HepG2 (cell line): ENCODE results near the gene PRDX3. TPM values are rescaled to one million over a fixed set of nuclear protein-coding genes. Genes with fewer than 3 reads are reported as not detected.

Experiments used
- HNRNPLL ChIP-seq: fragments of 200-400 bp; formaldehyde crosslinking; IDR thresholded peaks from 2 replicates; pipeline ENCODE4 v1.6.1; 2017; ENCODE audit warnings: mild to moderate bottlenecking, low read depth, low read length; ENCODE audit not compliant: poor library complexity, severe bottlenecking
- MIER3 ChIP-seq: IDR thresholded peaks from 2 replicates; pipeline ENCODE4 v1.6.1; 2016; ENCODE audit warnings: missing compliant biosample characterization, borderline replicate concordance
- PAWR ChIP-seq: sonication (generic); formaldehyde crosslinking; IDR thresholded peaks from 2 replicates; pipeline ENCODE4 v1.4.0; 2020; ENCODE audit warnings: missing genetic modification reagents, mild to moderate bottlenecking, borderline replicate concordance
- POLR2AphosphoS5 ChIP-seq: IDR thresholded peaks from 2 replicates; pipeline ENCODE4 v1.6.1; 2012; ENCODE audit warnings: low read depth, low read length
- SMYD3 ChIP-seq: sonication (generic); formaldehyde crosslinking; IDR thresholded peaks from 2 replicates; pipeline ENCODE4 v1.8.1; 2023; ENCODE audit warnings: mild to moderate bottlenecking, missing genetic modification reagents
- SRSF1 ChIP-seq: fragments of 200-400 bp; formaldehyde crosslinking; optimal IDR thresholded peaks from 2 replicates; pipeline ENCODE3; 2017; ENCODE audit warnings: mild to moderate bottlenecking, low read depth, low read length, moderate library complexity
- ZNF136 ChIP-seq: sonication (generic); formaldehyde crosslinking; IDR thresholded peaks from 2 replicates; pipeline ENCODE4 v1.8.1; 2022; ENCODE audit warnings: low read depth, mild to moderate bottlenecking, moderate library complexity, missing genetic modification reagents
- ZNF468 ChIP-seq: sonication (generic); formaldehyde crosslinking; IDR thresholded peaks from 2 replicates; pipeline ENCODE4 v1.8.0; 2022; ENCODE audit warnings: mild to moderate bottlenecking, moderate library complexity, missing genetic modification reagents
- ZNF839 ChIP-seq: sonication (generic); formaldehyde crosslinking; IDR thresholded peaks from 2 replicates; pipeline ENCODE4 v1.4.0; 2020; ENCODE audit warnings: missing genetic modification reagents, mild to moderate bottlenecking, borderline replicate concordance
- polyA plus RNA-seq, 8 experiments: library from polyadenylated mRNA; depleted of rRNA in 3 of 8; stranded (reverse) in 7 of 8; unstranded in 1 of 8; fragments of >200 nt; fragmentation: Illumina TruSeq in 4 of 8; extraction: Trizol in 4 of 8; gene quantifications; 2 replicates each; pipeline versions ENCODE4 v1.2.1 to v1.2.3, GENCODE V29; 2011 to 2016; ENCODE audit warnings: low read depth in 4 of 8, missing spikeins in 1 of 8, mixed read lengths in 1 of 8; ENCODE audit not compliant: insufficient read depth in 1 of 8
- total RNA-seq, 5 experiments: library from RNA; depleted of rRNA; stranded (reverse); fragments of >200 nt; fragmentation: Illumina TruSeq; extraction: Trizol; gene quantifications; 2 replicates each; pipeline ENCODE4 v1.2.3, GENCODE V29; 2016; ENCODE audit warnings: low read depth in 1 of 5
- TF ChIP-seq, protein P1 (sequence below): sonication (generic); formaldehyde crosslinking; IDR thresholded peaks from 2 replicates; pipeline ENCODE4 v1.4.0; 2020; ENCODE audit warnings: mild to moderate bottlenecking, missing genetic modification reagents
- TF ChIP-seq, protein P2 (sequence below): sonication (generic); formaldehyde crosslinking; IDR thresholded peaks from 2 replicates; pipeline ENCODE4 v1.4.0; 2020; ENCODE audit warnings: missing genetic modification reagents
- TF ChIP-seq, protein P3 (sequence below): sonication (generic); formaldehyde crosslinking; IDR thresholded peaks from 2 replicates; pipeline ENCODE4 v1.5.1; 2020; ENCODE audit warnings: mild to moderate bottlenecking, missing genetic modification reagents, moderate library complexity

The PRDX3 gene
- total and polyA plus RNA-seq, 2 of the 13 experiments (the other 11 are each of a cell fraction or from before 2014, with no cell fraction given): 407 to 565 TPM

DNA sequence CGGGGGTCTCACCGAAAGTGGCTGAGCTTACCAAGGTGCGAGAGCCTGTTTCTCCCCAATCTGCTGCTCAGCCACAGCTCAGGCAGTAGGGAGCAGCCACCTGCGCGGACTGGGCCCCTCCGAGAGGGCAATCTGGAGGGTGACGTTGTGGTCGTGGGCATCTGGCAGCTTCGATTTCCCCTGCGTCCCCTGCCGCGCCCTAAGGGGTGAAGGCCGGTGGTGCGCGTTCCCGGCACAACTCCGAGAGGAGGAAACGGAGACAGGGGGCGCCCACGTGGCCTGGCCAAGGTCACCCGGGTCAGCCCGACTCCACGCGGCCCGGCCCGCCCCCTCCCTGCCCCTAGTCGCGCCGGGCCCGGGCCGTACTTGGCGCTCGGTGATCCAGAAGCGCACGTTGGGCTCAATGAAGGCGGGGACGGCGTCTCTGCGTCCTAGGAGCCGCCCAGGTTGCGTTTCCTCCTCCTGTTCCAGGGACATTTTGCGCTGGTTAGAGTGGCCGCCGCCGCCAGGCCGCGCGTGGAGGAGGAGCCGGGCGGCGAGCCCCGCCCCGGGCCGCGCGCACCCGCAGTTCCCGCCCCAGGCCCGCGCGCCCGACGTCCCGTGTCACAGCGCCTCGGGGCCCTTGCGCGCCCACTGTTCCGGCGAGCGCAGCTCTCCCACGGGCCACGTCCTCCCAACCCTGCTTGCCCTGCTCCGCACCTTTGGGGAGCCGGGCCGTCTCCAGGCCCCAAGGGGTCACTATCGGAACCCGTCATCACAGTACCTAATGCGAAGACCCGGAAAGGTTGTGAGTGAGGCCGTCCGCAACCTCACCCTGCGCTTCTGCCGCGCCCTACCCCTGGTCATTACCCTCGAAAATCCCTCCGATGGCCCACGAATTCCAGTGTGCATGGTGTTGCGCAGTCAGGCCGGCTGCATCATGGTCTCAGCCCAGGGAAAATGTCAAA lies 13.2 kb downstream of the PRDX3 start, which contains the start of gene SFXN4 (continued):
- TF ChIP-seq MIER3 (peak; percentile 63; the same call in 1 of the 2 replicates), HNRNPLL (peak; percentile 81), SRSF1 (no peak), ZNF136 (CRISPR knock-in tag) (no peak), ZNF468 (0 out of 2 replicates have a peak, but pooled peaks have one; percentile 10), POLR2AphosphoS5 (peak; percentile 79), PAWR (CRISPR knock-in tag) (no peak), ZNF839 (CRISPR knock-in tag) (peak; percentile 48; the same call in 1 of the 2 replicates), SMYD3 (no peak)
- TF ChIP-seq, protein P1, sequence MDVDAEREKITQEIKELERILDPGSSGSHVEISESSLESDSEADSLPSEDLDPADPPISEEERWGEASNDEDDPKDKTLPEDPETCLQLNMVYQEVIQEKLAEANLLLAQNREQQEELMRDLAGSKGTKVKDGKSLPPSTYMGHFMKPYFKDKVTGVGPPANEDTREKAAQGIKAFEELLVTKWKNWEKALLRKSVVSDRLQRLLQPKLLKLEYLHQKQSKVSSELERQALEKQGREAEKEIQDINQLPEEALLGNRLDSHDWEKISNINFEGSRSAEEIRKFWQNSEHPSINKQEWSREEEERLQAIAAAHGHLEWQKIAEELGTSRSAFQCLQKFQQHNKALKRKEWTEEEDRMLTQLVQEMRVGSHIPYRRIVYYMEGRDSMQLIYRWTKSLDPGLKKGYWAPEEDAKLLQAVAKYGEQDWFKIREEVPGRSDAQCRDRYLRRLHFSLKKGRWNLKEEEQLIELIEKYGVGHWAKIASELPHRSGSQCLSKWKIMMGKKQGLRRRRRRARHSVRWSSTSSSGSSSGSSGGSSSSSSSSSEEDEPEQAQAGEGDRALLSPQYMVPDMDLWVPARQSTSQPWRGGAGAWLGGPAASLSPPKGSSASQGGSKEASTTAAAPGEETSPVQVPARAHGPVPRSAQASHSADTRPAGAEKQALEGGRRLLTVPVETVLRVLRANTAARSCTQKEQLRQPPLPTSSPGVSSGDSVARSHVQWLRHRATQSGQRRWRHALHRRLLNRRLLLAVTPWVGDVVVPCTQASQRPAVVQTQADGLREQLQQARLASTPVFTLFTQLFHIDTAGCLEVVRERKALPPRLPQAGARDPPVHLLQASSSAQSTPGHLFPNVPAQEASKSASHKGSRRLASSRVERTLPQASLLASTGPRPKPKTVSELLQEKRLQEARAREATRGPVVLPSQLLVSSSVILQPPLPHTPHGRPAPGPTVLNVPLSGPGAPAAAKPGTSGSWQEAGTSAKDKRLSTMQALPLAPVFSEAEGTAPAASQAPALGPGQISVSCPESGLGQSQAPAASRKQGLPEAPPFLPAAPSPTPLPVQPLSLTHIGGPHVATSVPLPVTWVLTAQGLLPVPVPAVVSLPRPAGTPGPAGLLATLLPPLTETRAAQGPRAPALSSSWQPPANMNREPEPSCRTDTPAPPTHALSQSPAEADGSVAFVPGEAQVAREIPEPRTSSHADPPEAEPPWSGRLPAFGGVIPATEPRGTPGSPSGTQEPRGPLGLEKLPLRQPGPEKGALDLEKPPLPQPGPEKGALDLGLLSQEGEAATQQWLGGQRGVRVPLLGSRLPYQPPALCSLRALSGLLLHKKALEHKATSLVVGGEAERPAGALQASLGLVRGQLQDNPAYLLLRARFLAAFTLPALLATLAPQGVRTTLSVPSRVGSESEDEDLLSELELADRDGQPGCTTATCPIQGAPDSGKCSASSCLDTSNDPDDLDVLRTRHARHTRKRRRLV (CRISPR knock-in tag): 0 out of 2 replicates have a peak, but pooled peaks have one; percentile 41
- TF ChIP-seq, protein P2, sequence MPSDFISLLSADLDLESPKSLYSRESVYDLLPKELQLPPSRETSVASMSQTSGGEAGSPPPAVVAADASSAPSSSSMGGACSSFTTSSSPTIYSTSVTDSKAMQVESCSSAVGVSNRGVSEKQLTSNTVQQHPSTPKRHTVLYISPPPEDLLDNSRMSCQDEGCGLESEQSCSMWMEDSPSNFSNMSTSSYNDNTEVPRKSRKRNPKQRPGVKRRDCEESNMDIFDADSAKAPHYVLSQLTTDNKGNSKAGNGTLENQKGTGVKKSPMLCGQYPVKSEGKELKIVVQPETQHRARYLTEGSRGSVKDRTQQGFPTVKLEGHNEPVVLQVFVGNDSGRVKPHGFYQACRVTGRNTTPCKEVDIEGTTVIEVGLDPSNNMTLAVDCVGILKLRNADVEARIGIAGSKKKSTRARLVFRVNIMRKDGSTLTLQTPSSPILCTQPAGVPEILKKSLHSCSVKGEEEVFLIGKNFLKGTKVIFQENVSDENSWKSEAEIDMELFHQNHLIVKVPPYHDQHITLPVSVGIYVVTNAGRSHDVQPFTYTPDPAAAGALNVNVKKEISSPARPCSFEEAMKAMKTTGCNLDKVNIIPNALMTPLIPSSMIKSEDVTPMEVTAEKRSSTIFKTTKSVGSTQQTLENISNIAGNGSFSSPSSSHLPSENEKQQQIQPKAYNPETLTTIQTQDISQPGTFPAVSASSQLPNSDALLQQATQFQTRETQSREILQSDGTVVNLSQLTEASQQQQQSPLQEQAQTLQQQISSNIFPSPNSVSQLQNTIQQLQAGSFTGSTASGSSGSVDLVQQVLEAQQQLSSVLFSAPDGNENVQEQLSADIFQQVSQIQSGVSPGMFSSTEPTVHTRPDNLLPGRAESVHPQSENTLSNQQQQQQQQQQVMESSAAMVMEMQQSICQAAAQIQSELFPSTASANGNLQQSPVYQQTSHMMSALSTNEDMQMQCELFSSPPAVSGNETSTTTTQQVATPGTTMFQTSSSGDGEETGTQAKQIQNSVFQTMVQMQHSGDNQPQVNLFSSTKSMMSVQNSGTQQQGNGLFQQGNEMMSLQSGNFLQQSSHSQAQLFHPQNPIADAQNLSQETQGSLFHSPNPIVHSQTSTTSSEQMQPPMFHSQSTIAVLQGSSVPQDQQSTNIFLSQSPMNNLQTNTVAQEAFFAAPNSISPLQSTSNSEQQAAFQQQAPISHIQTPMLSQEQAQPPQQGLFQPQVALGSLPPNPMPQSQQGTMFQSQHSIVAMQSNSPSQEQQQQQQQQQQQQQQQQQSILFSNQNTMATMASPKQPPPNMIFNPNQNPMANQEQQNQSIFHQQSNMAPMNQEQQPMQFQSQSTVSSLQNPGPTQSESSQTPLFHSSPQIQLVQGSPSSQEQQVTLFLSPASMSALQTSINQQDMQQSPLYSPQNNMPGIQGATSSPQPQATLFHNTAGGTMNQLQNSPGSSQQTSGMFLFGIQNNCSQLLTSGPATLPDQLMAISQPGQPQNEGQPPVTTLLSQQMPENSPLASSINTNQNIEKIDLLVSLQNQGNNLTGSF (CRISPR knock-in tag): peak; percentile 41; the same call in 1 of the 2 replicates
- TF ChIP-seq, protein P3, sequence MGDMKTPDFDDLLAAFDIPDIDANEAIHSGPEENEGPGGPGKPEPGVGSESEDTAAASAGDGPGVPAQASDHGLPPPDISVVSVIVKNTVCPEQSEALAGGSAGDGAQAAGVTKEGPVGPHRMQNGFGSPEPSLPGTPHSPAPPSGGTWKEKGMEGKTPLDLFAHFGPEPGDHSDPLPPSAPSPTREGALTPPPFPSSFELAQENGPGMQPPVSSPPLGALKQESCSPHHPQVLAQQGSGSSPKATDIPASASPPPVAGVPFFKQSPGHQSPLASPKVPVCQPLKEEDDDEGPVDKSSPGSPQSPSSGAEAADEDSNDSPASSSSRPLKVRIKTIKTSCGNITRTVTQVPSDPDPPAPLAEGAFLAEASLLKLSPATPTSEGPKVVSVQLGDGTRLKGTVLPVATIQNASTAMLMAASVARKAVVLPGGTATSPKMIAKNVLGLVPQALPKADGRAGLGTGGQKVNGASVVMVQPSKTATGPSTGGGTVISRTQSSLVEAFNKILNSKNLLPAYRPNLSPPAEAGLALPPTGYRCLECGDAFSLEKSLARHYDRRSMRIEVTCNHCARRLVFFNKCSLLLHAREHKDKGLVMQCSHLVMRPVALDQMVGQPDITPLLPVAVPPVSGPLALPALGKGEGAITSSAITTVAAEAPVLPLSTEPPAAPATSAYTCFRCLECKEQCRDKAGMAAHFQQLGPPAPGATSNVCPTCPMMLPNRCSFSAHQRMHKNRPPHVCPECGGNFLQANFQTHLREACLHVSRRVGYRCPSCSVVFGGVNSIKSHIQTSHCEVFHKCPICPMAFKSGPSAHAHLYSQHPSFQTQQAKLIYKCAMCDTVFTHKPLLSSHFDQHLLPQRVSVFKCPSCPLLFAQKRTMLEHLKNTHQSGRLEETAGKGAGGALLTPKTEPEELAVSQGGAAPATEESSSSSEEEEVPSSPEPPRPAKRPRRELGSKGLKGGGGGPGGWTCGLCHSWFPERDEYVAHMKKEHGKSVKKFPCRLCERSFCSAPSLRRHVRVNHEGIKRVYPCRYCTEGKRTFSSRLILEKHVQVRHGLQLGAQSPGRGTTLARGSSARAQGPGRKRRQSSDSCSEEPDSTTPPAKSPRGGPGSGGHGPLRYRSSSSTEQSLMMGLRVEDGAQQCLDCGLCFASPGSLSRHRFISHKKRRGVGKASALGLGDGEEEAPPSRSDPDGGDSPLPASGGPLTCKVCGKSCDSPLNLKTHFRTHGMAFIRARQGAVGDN (CRISPR knock-in tag): peak; percentile 97
